ENCODE measurements around the gene METTL8. TPM values are rescaled to one million over a fixed set of nuclear protein-coding genes. Genes with fewer than 3 reads are reported as not detected.

METTL8 gene
- total and polyA plus RNA-seq, 2 of the 13 experiments (the other 11 are each of a cell fraction or from before 2014, with no cell fraction given): 18.6 to 68.2 TPM

GRCh38 chr2:171416009-171416926, 17.5 kb downstream of the METTL8 start (continued):
- TF ChIP-seq PRDM15 (CRISPR knock-in tag; IDR thresholded peaks at IDR 0.05) (no peak), HBP1 (CRISPR knock-in tag; IDR thresholded peaks at IDR 0.05; ENCODE audit: low read depth) (no peak), TEAD3 (CRISPR knock-in tag; optimal IDR thresholded peaks at IDR 0.05; ENCODE audit: borderline replicate concordance) (peak; percentile 51), MXI1 (IDR thresholded peaks at IDR 0.05; ENCODE audit: borderline replicate concordance, low read depth, low read length) (no peak), RAD51 (IDR thresholded peaks at IDR 0.05; ENCODE audit: borderline replicate concordance) (no peak), ARNT2 (CRISPR knock-in tag; IDR thresholded peaks at IDR 0.05; ENCODE audit: low read depth) (no peak), HNRNPL (IDR thresholded peaks at IDR 0.05; ENCODE audit: low read depth, low read length) (no peak), ZNF792 (CRISPR knock-in tag; IDR thresholded peaks at IDR 0.05) (0 out of 2 replicates have a peak, but pooled peaks have one; percentile 26), BRCA1 (CRISPR knock-in tag; IDR thresholded peaks at IDR 0.05) (no peak), ZBTB3 (CRISPR knock-in tag; IDR thresholded peaks at IDR 0.05; ENCODE audit: borderline replicate concordance, low read depth) (no peak), ZNF335 (CRISPR knock-in tag; IDR thresholded peaks at IDR 0.05) (0 out of 2 replicates have a peak, but pooled peaks have one; percentile 25), RORA (CRISPR knock-in tag; IDR thresholded peaks at IDR 0.05) (no peak), PRDM4 (CRISPR knock-in tag; IDR thresholded peaks at IDR 0.05; ENCODE audit: borderline replicate concordance) (no peak), ZNF672 (CRISPR knock-in tag; IDR thresholded peaks at IDR 0.05) (no peak), ZNF138 (CRISPR knock-in tag; IDR thresholded peaks at IDR 0.05; ENCODE audit: low read depth) (no peak), ZNF598 (CRISPR knock-in tag; IDR thresholded peaks at IDR 0.05; ENCODE audit: borderline replicate concordance) (no peak), NFYB (CRISPR knock-in tag; IDR thresholded peaks at IDR 0.05) (no peak), DDIT3 (CRISPR knock-in tag; IDR thresholded peaks at IDR 0.05) (no peak), THYN1 (CRISPR knock-in tag; IDR thresholded peaks at IDR 0.05; ENCODE audit: borderline replicate concordance, low read depth) (0 out of 2 replicates have a peak, but pooled peaks have one; percentile 21)
- TF ChIP-seq, protein P1, sequence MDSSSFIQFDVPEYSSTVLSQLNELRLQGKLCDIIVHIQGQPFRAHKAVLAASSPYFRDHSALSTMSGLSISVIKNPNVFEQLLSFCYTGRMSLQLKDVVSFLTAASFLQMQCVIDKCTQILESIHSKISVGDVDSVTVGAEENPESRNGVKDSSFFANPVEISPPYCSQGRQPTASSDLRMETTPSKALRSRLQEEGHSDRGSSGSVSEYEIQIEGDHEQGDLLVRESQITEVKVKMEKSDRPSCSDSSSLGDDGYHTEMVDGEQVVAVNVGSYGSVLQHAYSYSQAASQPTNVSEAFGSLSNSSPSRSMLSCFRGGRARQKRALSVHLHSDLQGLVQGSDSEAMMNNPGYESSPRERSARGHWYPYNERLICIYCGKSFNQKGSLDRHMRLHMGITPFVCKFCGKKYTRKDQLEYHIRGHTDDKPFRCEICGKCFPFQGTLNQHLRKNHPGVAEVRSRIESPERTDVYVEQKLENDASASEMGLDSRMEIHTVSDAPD (CRISPR knock-in tag; IDR thresholded peaks at IDR 0.05): no peak

All from HepG2 (cell line).